CD4-positive, alpha-beta T cell (primary cell): ENCODE data around the gene FBXL13. TPM values are rescaled to one million over a fixed set of nuclear protein-coding genes. Genes with fewer than 3 reads are reported as not detected.
"Not testable (repeated sequence)": the region's sequence is repeated elsewhere in the genome, so short reads cannot be mapped to it uniquely, and the experiment has no call there.

Experiments
- ATAC-seq: fragments of 200-7000 bp; cut with Tn5 transposase; one replicate; pipeline ENCODE4 v1.10.0; 2022; ENCODE audit warnings: mild to moderate bottlenecking; ENCODE audit not compliant: poor library complexity
- CTCF ChIA-PET: fragments of 350-600 bp; sonication (Branson Sonifier 250); formaldehyde crosslinking; loops from one replicate; lab custom pipeline; 2021; ENCODE audit warnings: antibody characterized with exemption, inconsistent platforms; lab: Charles Lee
- POLR2A ChIA-PET: fragments of 350-600 bp; sonication (Branson Sonifier 250); formaldehyde crosslinking; loops from one replicate; lab custom pipeline; 2021; ENCODE audit warnings: antibody characterized with exemption, inconsistent platforms; lab: Charles Lee
- DNase-seq, 14 experiments: peaks; one replicate each; pipeline ENCODE4 v3.0.0-alpha.2; 2013 to 2020; ENCODE audit warnings: mixed read lengths in 2 of 14
- H3K27ac ChIP-seq, 2 donors: one replicate each; pipeline versions ENCODE4 v1.5.1 to v1.7.0; 2013; ENCODE audit warnings: low read length in 2 of 2, low read depth in 1 of 2, mild to moderate bottlenecking in 1 of 2
- H3K27me3 ChIP-seq, 2 experiments: 1 replicate in 1 of 2; 2 replicates in 1 of 2; pipeline versions ENCODE4 v1.6.1 to v1.7.0; 2013; ENCODE audit warnings: low read length in 2 of 2, control low read depth in 1 of 2, mild to moderate bottlenecking in 1 of 2, moderate library complexity in 1 of 2; ENCODE audit not compliant: insufficient read depth in 2 of 2, control insufficient read depth in 1 of 2
- H3K36me3 ChIP-seq: one replicate; pipeline ENCODE4 v1.6.1; 2013; ENCODE audit warnings: low read length, control low read depth; ENCODE audit not compliant: insufficient read depth
- H3K4me1 ChIP-seq: one replicate; pipeline ENCODE4 v1.6.1; 2013; ENCODE audit warnings: low read length, control low read depth; ENCODE audit not compliant: insufficient read depth
- H3K4me3 ChIP-seq: one replicate; pipeline ENCODE4 v1.5.1; 2013; ENCODE audit warnings: mild to moderate bottlenecking, low read length, moderate library complexity
- H3K9me3 ChIP-seq, 2 experiments: 1 replicate in 1 of 2; 2 replicates in 1 of 2; pipeline versions ENCODE4 v1.6.1 to v1.7.0; 2013; ENCODE audit warnings: low read length in 2 of 2, mild to moderate bottlenecking in 2 of 2, control low read depth in 1 of 2, moderate library complexity in 1 of 2; ENCODE audit not compliant: control insufficient read depth in 1 of 2, insufficient read depth in 1 of 2
- H3K27ac Mint-ChIP-seq: one replicate; pipeline ENCODE4 v1.8.0; 2020; ENCODE audit warnings: mixed read lengths
- H3K27me3 Mint-ChIP-seq: one replicate; pipeline ENCODE4 v1.8.0; 2021; ENCODE audit warnings: mixed read lengths
- H3K36me3 Mint-ChIP-seq: one replicate; pipeline ENCODE4 v1.8.0; 2021; ENCODE audit warnings: low read depth, mixed read lengths
- H3K4me1 Mint-ChIP-seq: one replicate; pipeline ENCODE4 v1.8.0; 2021; ENCODE audit warnings: low read depth, mixed read lengths
- H3K4me3 Mint-ChIP-seq: one replicate; pipeline ENCODE4 v1.8.0; 2020; ENCODE audit warnings: mild to moderate bottlenecking, mixed read lengths
- H3K9me3 Mint-ChIP-seq: one replicate; pipeline ENCODE4 v1.8.0; 2020; ENCODE audit warnings: mixed read lengths
- CTCF ChIP-seq: fragments of 200-600 bp; IDR thresholded peaks from one replicate; pipeline ENCODE4 v1.8.0; 2022; ENCODE audit warnings: antibody characterized with exemption, mild to moderate bottlenecking
- intact Hi-C, 2 experiments: fragments of 100-400 bp; cut with DNase I in 1 of 2; cut with micrococcal nuclease in 1 of 2; formaldehyde crosslinking; loops; one replicate each; pipeline versions ENCODE4 v1.15.1 to v1.9.0; 2023 to 2025; cut with DNase I, micrococcal nuclease
- total RNA-seq, 174 experiments: library from RNA in 2 of 174; stranded (reverse) in 2 of 174; gene quantifications; one replicate each; pipeline ENCODE4 v1.2.3 and lab custom pipeline; 2021 to 2026

Gene FBXL13
- total RNA-seq, 2 experiments from 2014 or later = 0.89 to 1.4 TPM

- H3K4me3 ChIP-seq = no peak overlapping the region
- H3K9me3 ChIP-seq = peaks cover 10 to 25% of the 10 kb centered on the region in 2 experiments
- no peaks in the 10 kb centered on the region for H3K36me3 ChIP-seq
- H3K27ac Mint-ChIP-seq = no peak overlapping the region
- DNase-seq = no peak
- no peaks in the 10 kb centered on the region for H3K4me1 Mint-ChIP-seq
- H3K9me3 Mint-ChIP-seq = peaks cover 18% of the 10 kb centered on the region
- no peak overlapping the region for H3K27ac ChIP-seq
- no peak for ATAC-seq
- POLR2A ChIA-PET = no interaction called here
- intact Hi-C loops = no loop called here
- TF ChIP-seq CTCF = no peak
- no peaks in the 10 kb centered on the region for H3K4me1 ChIP-seq
- no peak overlapping the region for H3K4me3 Mint-ChIP-seq
- H3K27me3 ChIP-seq = no peaks in the 10 kb centered on the region
- CTCF ChIA-PET = no interaction called here
- H3K27me3 Mint-ChIP-seq = peaks cover 9% of the 10 kb centered on the region
- peaks cover 17% of the 10 kb centered on the region for H3K36me3 Mint-ChIP-seq
Measured at GRCh38 chr7:103003004-103003403, 71.6 kb downstream of the FBXL13 start.

- Histone ChIP-seq H3K27ac (no peak overlapping the region), H3K36me3 (no peaks in the 10 kb centered on the region), H3K4me1 (no peaks in the 10 kb centered on the region), H3K27me3 (no peaks in the 10 kb centered on the region), H3K4me3 (no peak overlapping the region), H3K9me3 (peaks cover 10 to 25% of the 10 kb centered on the region in 2 experiments)
- ChIA-PET CTCF (no interaction called here), POLR2A (no interaction called here)
- H3K4me3 Mint-ChIP-seq = no peak overlapping the region
- intact Hi-C loops = no loop called here
- peaks cover 18% of the 10 kb centered on the region for H3K9me3 Mint-ChIP-seq
- H3K27me3 Mint-ChIP-seq = peaks cover 5% of the 10 kb centered on the region
- no peak for DNase-seq
- H3K27ac Mint-ChIP-seq = no peak overlapping the region
- H3K36me3 Mint-ChIP-seq = peaks cover 17% of the 10 kb centered on the region
- TF ChIP-seq CTCF = no peak
- H3K4me1 Mint-ChIP-seq = no peaks in the 10 kb centered on the region
- no peak for ATAC-seq
Measured at GRCh38 chr7:103001210-103001609, 73.4 kb downstream of the FBXL13 start.

- ChIA-PET CTCF (no interaction called here), POLR2A (no interaction called here)
- H3K9me3 Mint-ChIP-seq = peaks cover 4% of the 10 kb centered on the region
- Histone ChIP-seq H3K4me1 (no peaks in the 10 kb centered on the region), H3K4me3 (no peak overlapping the region), H3K36me3 (no peaks in the 10 kb centered on the region), H3K27ac (no peak overlapping the region), H3K27me3 (no peaks in the 10 kb centered on the region), H3K9me3 (peaks cover 3 to 8% of the 10 kb centered on the region in 2 experiments)
- DNase-seq (no peak), ATAC-seq (no peak)
- no peak overlapping the region for H3K4me3 Mint-ChIP-seq
- no peaks in the 10 kb centered on the region for H3K4me1 Mint-ChIP-seq
- no peaks in the 10 kb centered on the region for H3K36me3 Mint-ChIP-seq
- peaks cover 5% of the 10 kb centered on the region for H3K27me3 Mint-ChIP-seq
- no peak for TF ChIP-seq CTCF
- intact Hi-C loops = no loop called here
- H3K27ac Mint-ChIP-seq = no peak overlapping the region
Measured at GRCh38 chr7:102996957-102997356, 77.6 kb downstream of the FBXL13 start.

- intact Hi-C loops, H3K36me3 Mint-ChIP-seq, H3K4me3 ChIP-seq, ATAC-seq, H3K27ac ChIP-seq, H3K9me3 Mint-ChIP-seq, H3K4me1 Mint-ChIP-seq, POLR2A ChIA-PET, H3K36me3 ChIP-seq, DNase-seq, H3K9me3 ChIP-seq, H3K27me3 ChIP-seq, H3K27me3 Mint-ChIP-seq, CTCF ChIA-PET, H3K4me1 ChIP-seq, H3K4me3 Mint-ChIP-seq, H3K27ac Mint-ChIP-seq: not testable (repeated sequence)
Measured at GRCh38 chr7:102995609-102996008, 79.0 kb downstream of the FBXL13 start.
